Stimulated activated CD8-positive, alpha-beta memory T cell treated with anti-CD3 and anti-CD28 coated beads, Interleukin-4, amount 100 ng/mL, for 1 hour (primary cell): Measurements from ENCODE around the gene HDLBP.
"Not testable (repeated sequence)": the region's sequence is repeated elsewhere in the genome, so short reads cannot be mapped to it uniquely, and the experiment has no call there.

Experiments used
- DNase-seq, 2 donors: peaks; one replicate each; pipeline ENCODE4 v3.0.0-alpha.2; 2020; ENCODE audit warnings: low read depth in 2 of 2, low spot score in 1 of 2

HDLBP gene

GRCh38 chr2:241198381-241199279 lies 116.8 kb downstream of the HDLBP start:
- no peak for DNase-seq

- no peak for DNase-seq
These were observed 117.5 kb downstream of the HDLBP start for GRCh38 chr2:241197947-241198346.

GRCh38 chr2:241197246-241197645 lies 118.2 kb downstream of the HDLBP start:
- not testable (repeated sequence) for DNase-seq

GRCh38 chr2:241195506-241196130 lies 119.9 kb downstream of the HDLBP start:
- no peak for DNase-seq

GRCh38 chr2:241194811-241195210 lies 120.7 kb downstream of the HDLBP start:
- no peak for DNase-seq

GRCh38 chr2:241193271-241193670 lies 122.2 kb downstream of the HDLBP start:
- DNase-seq: no peak

GRCh38 chr2:241191081-241191480 lies 124.4 kb downstream of the HDLBP start:
- no peak for DNase-seq

- DNase-seq: no peak
These were observed 125.0 kb downstream of the HDLBP start for GRCh38 chr2:241190291-241190981.

- no peak for DNase-seq
These were observed 125.6 kb downstream of the HDLBP start for GRCh38 chr2:241189856-241190201.

- DNase-seq: no peak
These were observed 126.2 kb downstream of the HDLBP start for GRCh38 chr2:241189093-241189855.

- no peak for DNase-seq
These were observed 126.9 kb downstream of the HDLBP start, which contains the start of gene ANO7 for GRCh38 chr2:241188361-241189092. ANO7 (plus strand) TSS chr2:241188677; CDS start chr2:241190064, 1,387 bp downstream.

- no peak for DNase-seq
These were observed 127.6 kb downstream of the HDLBP start for GRCh38 chr2:241187918-241188234.

GRCh38 chr2:241187101-241187917 lies 128.2 kb downstream of the HDLBP start:
- DNase-seq: no peak

GRCh38 chr2:241185961-241186360 lies 129.5 kb downstream of the HDLBP start:
- DNase-seq: no peak

- no peak for DNase-seq
These were observed 130.6 kb downstream of the HDLBP start for GRCh38 chr2:241184901-241185300.

GRCh38 chr2:241183221-241183620 lies 132.3 kb downstream of the HDLBP start:
- no peak for DNase-seq

GRCh38 chr2:241182531-241183133 lies 132.8 kb downstream of the HDLBP start:
- no peak for DNase-seq

GRCh38 chr2:241182126-241182525 lies 133.3 kb downstream of the HDLBP start:
- DNase-seq: no peak

- no peak for DNase-seq
These were observed 135.0 kb downstream of the HDLBP start for GRCh38 chr2:241180495-241180894.
